Measurements from ENCODE around the gene DHRS12.

The DHRS12 gene

GRCh38 chr13:51740698-51741097, 63.3 kb downstream of the DHRS12 start:
- in situ Hi-C loops (cut with HindIII; ENCODE audit: low pct_ligation_motif_present, low pct_unique_long_range_greater_than_20kb, low sequenced_read_pairs), result loop anchor here (25.0 kb wide), 1 partner anchor 303 kb away; no protein-coding TSS in a partner anchor
- no peak for DNase-seq

- in situ Hi-C loops (cut with HindIII; ENCODE audit: low pct_ligation_motif_present, low pct_unique_long_range_greater_than_20kb, low sequenced_read_pairs), result loop anchor here (25.0 kb wide), 1 partner anchor 302 kb away; no protein-coding TSS in a partner anchor
- no peak for DNase-seq
These were observed 64.8 kb downstream of the DHRS12 start for GRCh38 chr13:51739027-51739764.

GRCh38 chr13:51738226-51738905, 65.6 kb downstream of the DHRS12 start:
- DNase-seq, result no peak
- in situ Hi-C loops (cut with HindIII; ENCODE audit: low pct_ligation_motif_present, low pct_unique_long_range_greater_than_20kb, low sequenced_read_pairs), result loop anchor here (25.0 kb wide), 1 partner anchor 301 kb away; no protein-coding TSS in a partner anchor

- in situ Hi-C loops (cut with HindIII; ENCODE audit: low pct_ligation_motif_present, low pct_unique_long_range_greater_than_20kb, low sequenced_read_pairs), result loop anchor here (25.0 kb wide), 1 partner anchor 300 kb away; no protein-coding TSS in a partner anchor
- no peak for DNase-seq
These were observed 66.4 kb downstream of the DHRS12 start for GRCh38 chr13:51737609-51738008.

GRCh38 chr13:51734786-51735185, 69.2 kb downstream of the DHRS12 start:
- in situ Hi-C loops (cut with HindIII; ENCODE audit: low pct_ligation_motif_present, low pct_unique_long_range_greater_than_20kb, low sequenced_read_pairs), result loop anchor here (25.0 kb wide), 1 partner anchor 297 kb away; no protein-coding TSS in a partner anchor
- no peak for DNase-seq

GRCh38 chr13:51733374-51734298, 70.3 kb downstream of the DHRS12 start:
- no peak for DNase-seq
- in situ Hi-C loops (cut with HindIII; ENCODE audit: low pct_ligation_motif_present, low pct_unique_long_range_greater_than_20kb, low sequenced_read_pairs), result loop anchor here (25.0 kb wide), 1 partner anchor 296 kb away; no protein-coding TSS in a partner anchor

GRCh38 chr13:51731759-51732158, 72.2 kb downstream of the DHRS12 start:
- in situ Hi-C loops (cut with HindIII; ENCODE audit: low pct_ligation_motif_present, low pct_unique_long_range_greater_than_20kb, low sequenced_read_pairs), result loop anchor here (25.0 kb wide), 1 partner anchor 294 kb away; no protein-coding TSS in a partner anchor
- peak; percentile 44 for DNase-seq

- no peak for DNase-seq
- in situ Hi-C loops (cut with HindIII; ENCODE audit: low pct_ligation_motif_present, low pct_unique_long_range_greater_than_20kb, low sequenced_read_pairs), result loop anchor here (25.0 kb wide), 1 partner anchor 294 kb away; no protein-coding TSS in a partner anchor
These were observed 73.0 kb downstream of the DHRS12 start for GRCh38 chr13:51730927-51731326.

GRCh38 chr13:51729866-51730553, 74.0 kb downstream of the DHRS12 start:
- DNase-seq, result peak; percentile 61
- in situ Hi-C loops (cut with HindIII; ENCODE audit: low pct_ligation_motif_present, low pct_unique_long_range_greater_than_20kb, low sequenced_read_pairs), result loop anchor here (25.0 kb wide), 1 partner anchor 293 kb away; no protein-coding TSS in a partner anchor

- no peak for DNase-seq
- in situ Hi-C loops (cut with HindIII; ENCODE audit: low pct_ligation_motif_present, low pct_unique_long_range_greater_than_20kb, low sequenced_read_pairs), result loop anchor here (25.0 kb wide), 1 partner anchor 292 kb away; no protein-coding TSS in a partner anchor
These were observed 75.0 kb downstream of the DHRS12 start for GRCh38 chr13:51728972-51729371.

GRCh38 chr13:51728275-51728673, 75.7 kb downstream of the DHRS12 start:
- DNase-seq, result no peak
- in situ Hi-C loops (cut with HindIII; ENCODE audit: low pct_ligation_motif_present, low pct_unique_long_range_greater_than_20kb, low sequenced_read_pairs), result loop anchor here (25.0 kb wide), 1 partner anchor 291 kb away; no protein-coding TSS in a partner anchor

- in situ Hi-C loops (cut with HindIII; ENCODE audit: low pct_ligation_motif_present, low pct_unique_long_range_greater_than_20kb, low sequenced_read_pairs), result loop anchor here (25.0 kb wide), 1 partner anchor 290 kb away; no protein-coding TSS in a partner anchor
- no peak for DNase-seq
These were observed 76.2 kb downstream of the DHRS12 start for GRCh38 chr13:51727634-51728274.

- no peak for DNase-seq
- in situ Hi-C loops (cut with HindIII; ENCODE audit: low pct_ligation_motif_present, low pct_unique_long_range_greater_than_20kb, low sequenced_read_pairs), result loop anchor here (25.0 kb wide), 1 partner anchor 289 kb away; no protein-coding TSS in a partner anchor
These were observed 77.3 kb downstream of the DHRS12 start for GRCh38 chr13:51726446-51727193.

- in situ Hi-C loops (cut with HindIII; ENCODE audit: low pct_ligation_motif_present, low pct_unique_long_range_greater_than_20kb, low sequenced_read_pairs), result loop anchor here (25.0 kb wide), 1 partner anchor 287 kb away; no protein-coding TSS in a partner anchor
- no peak for DNase-seq
These were observed 79.2 kb downstream of the DHRS12 start for GRCh38 chr13:51724721-51725120.

GRCh38 chr13:51723529-51723928, 80.4 kb downstream of the DHRS12 start:
- DNase-seq, result no peak
- in situ Hi-C loops (cut with HindIII; ENCODE audit: low pct_ligation_motif_present, low pct_unique_long_range_greater_than_20kb, low sequenced_read_pairs), result no loop called here

- no peak for DNase-seq
- in situ Hi-C loops (cut with HindIII; ENCODE audit: low pct_ligation_motif_present, low pct_unique_long_range_greater_than_20kb, low sequenced_read_pairs), result no loop called here
These were observed 82.5 kb downstream of the DHRS12 start for GRCh38 chr13:51721496-51721895.
